ENCODE results near the gene TP63. TPM values are rescaled to one million over a fixed set of nuclear protein-coding genes. Genes with fewer than 3 reads are reported as not detected.

Gene TP63
- total and polyA plus RNA-seq, 5 experiments from 2014 or later = not detected

DNA sequence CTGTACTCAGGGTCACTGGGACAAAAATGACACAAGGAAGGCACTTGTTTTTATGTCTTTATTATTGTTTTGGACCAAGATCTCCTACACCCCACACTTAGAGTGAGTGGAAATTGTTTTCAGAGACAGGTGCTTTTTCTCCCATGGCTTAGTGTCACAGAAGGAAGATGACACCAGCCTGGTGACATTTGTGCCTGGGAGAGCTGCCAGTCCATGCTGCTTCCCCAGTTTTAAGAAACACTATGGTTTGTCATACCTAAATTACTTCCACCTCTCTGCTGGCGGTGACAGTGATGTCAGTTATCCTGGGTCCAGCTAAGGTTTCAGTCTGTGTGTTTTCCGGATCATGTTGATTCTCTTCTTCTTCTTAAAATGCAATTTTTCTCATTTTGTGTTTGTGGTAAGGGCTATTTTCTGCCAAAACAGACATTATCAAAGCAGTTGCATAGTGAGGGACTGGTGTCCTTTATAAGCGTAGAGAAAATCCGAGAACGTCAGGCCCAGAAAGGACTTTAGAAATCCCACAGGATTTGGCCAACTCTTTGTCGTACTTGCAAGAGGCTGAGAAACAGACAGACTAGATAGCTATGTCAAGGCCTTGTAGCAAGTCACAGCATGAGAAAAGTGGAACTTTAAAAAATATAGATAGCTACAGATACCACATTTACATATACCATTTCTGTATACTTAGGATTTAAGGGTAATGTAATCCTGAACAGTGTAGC is 149.5 kb downstream of the TP63 start:
- POLR2A ChIA-PET = interaction anchor here (0.6 kb wide), 1 partner anchor 504 kb away, joined by 3 read pairs; no protein-coding TSS in a partner anchor
- DNase-seq = no peak
- Mint-ChIP-seq H3K27ac (no peak overlapping the region), H3K9me3 (peaks cover 0 to 3% (median 0%) of the 10 kb centered on the region in 9 donors), H3K27me3 (peaks cover 0 to 8% (median 0%) of the 10 kb centered on the region in 5 donors), H3K36me3 (no peaks in the 10 kb centered on the region), H3K4me1 (no peaks in the 10 kb centered on the region), H3K4me3 (no peak overlapping the region)
- ATAC-seq = no peak

- DNase-seq (no peak), ATAC-seq (no peak)
- H3K4me3 Mint-ChIP-seq = no peak overlapping the region
- H3K36me3 Mint-ChIP-seq = no peaks in the 10 kb centered on the region
- peaks cover 0 to 8% (median 0%) of the 10 kb centered on the region in 5 donors for H3K27me3 Mint-ChIP-seq
- POLR2A ChIA-PET = no interaction called here
- peaks cover 0 to 3% (median 0%) of the 10 kb centered on the region in 9 donors for H3K9me3 Mint-ChIP-seq
- H3K27ac Mint-ChIP-seq = no peak overlapping the region
- no peaks in the 10 kb centered on the region for H3K4me1 Mint-ChIP-seq
Observed at GRCh38 chr3:189781415-189781814, 150.2 kb downstream of the TP63 start.

DNA sequence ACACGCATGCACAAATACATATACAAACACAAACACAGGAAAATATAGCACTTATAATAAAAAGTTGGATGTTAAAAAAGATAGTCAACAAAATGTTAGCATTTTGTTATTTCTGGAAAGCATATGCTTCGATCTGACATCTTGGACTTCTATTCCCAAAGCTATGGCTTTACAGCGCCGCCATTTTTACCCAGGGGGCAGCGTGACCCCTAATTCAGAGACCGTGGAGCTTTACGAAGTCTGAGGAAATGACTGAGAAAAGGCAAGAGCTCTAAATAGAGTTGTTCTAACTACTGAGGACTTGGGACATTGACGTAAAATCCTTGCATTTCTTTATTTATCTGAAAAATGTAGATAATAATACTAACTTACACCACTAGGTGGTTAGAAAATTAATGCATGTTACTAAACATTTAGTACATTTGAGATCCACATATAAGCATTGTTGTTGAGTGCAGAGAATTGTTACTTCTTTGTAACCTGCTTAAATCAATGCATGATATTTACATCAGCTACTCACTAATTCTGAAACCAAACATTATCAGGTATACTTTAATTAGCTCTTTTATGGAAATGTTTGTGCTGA is 155.4 kb downstream of the TP63 start:
- no peak for DNase-seq
- Mint-ChIP-seq H3K4me1 (peaks cover 4 to 16% (median 9%) of the 10 kb centered on the region in 4 donors), H3K27ac (no peak overlapping the region), H3K27me3 (peaks cover 0 to 7% (median 4%) of the 10 kb centered on the region in 5 donors), H3K36me3 (no peaks in the 10 kb centered on the region), H3K4me3 (no peak overlapping the region), H3K9me3 (no peaks in the 10 kb centered on the region)
- POLR2A ChIA-PET = no interaction called here
- no peak for ATAC-seq

DNA sequence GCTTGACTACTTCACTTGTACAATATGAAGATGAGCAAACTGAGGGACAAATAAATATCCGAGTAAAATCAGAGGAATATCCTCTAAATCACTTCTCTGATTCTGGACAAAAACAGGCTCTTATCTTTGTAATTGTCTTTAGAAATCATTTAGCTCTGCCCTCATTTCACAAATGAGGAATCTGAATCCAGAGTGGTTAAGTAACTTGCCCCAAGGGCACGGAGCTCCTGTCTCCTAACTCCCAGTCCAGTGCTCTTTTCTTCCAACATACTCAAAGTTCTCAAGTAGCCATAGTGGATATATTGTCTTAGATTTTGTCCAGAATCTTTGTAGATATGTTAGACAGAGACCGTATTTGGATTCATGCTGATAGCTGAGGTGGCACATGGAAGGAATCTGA is 156.0 kb downstream of the TP63 start:
- Mint-ChIP-seq H3K4me3 (no peak overlapping the region), H3K27ac (peak overlapping the region in 1 of 10 donors; percentile 7), H3K4me1 (peaks cover 6 to 19% (median 9%) of the 10 kb centered on the region in 4 donors), H3K9me3 (no peaks in the 10 kb centered on the region), H3K27me3 (peaks cover 0 to 5% (median under 1%) of the 10 kb centered on the region in 5 donors), H3K36me3 (no peaks in the 10 kb centered on the region)
- POLR2A ChIA-PET = no interaction called here
- ATAC-seq (no peak), DNase-seq (no peak)

DNA sequence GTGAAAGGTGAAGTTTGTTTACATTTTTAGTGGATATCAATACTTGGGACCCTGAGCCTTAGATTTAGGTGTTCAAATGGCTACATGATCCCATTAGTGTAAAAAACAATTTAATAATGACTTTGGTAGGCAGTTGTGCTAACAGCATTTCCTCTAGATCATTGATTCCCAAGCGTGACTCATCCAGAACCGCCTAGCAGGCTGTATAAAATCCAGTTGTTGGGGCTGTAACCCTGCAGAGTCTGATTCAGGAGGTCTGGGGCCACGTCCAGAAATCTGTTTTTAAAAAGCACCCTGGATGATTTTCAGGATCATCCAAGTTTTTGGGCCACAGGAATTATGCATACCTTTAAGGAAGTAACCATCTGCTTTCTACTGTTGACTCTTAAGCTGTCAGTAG is 156.4 kb downstream of the TP63 start:
- Mint-ChIP-seq H3K27ac (peak overlapping the region in 1 of 10 donors; percentile 7), H3K36me3 (no peaks in the 10 kb centered on the region), H3K4me3 (no peak overlapping the region), H3K9me3 (no peaks in the 10 kb centered on the region), H3K4me1 (peaks cover 6 to 20% (median 9%) of the 10 kb centered on the region in 4 donors), H3K27me3 (peaks cover 0 to 5% (median 0%) of the 10 kb centered on the region in 5 donors)
- ATAC-seq (no peak), DNase-seq (no peak)
- POLR2A ChIA-PET = no interaction called here

DNA sequence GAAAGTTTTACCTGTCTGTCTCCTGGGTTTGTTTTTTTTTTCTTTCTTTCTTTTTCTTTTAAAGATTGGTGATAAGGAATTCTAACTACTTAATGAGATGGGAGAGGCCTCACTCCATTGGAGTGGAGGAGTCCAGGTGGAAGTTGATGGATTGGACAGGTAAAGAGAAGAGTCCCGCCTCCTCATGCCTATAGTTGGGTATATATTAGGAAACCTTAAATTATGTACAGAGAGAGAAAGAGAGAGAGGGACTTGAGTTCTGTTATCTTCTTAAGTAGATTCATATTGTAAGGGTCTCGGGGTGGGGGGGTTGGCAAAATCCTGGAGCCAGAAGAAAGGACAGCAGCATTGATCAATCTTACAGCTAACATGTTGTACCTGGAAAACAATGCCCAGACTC is 158.2 kb downstream of the TP63 start:
- ATAC-seq (no peak), DNase-seq (no peak)
- POLR2A ChIA-PET = no interaction called here
- Mint-ChIP-seq H3K4me3 (no peak overlapping the region), H3K4me1 (peaks cover 8 to 24% (median 12%) of the 10 kb centered on the region in 4 donors), H3K9me3 (no peaks in the 10 kb centered on the region), H3K27ac (no peak overlapping the region), H3K27me3 (peaks cover 0 to 8% (median 0%) of the 10 kb centered on the region in 5 donors), H3K36me3 (no peaks in the 10 kb centered on the region)

DNA sequence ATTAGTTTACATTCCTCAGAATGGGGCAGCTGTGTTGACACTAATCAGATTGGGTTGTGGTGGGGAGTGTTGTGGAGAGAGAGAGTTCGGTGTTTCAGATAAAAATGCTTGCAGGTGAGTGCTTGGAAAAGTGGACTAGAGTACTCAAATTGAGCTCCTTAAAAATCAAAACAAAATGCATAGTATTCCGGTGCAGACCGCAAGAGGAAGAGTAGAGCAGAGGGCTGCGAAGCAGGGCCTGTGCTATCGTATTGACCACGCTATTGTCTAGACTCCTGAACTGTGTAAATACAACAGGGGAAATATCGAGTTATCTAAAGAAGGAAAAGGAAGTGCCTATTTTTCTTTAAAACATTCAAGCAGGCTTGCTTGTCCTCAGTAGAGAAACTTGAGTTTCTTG is 159.5 kb downstream of the TP63 start:
- Mint-ChIP-seq H3K9me3 (no peaks in the 10 kb centered on the region), H3K36me3 (no peaks in the 10 kb centered on the region), H3K4me3 (peak overlapping the region in 8 of 10 donors; percentile 0 to 51 (median 22)), H3K4me1 (peaks cover 15 to 36% (median 20%) of the 10 kb centered on the region in 4 donors), H3K27me3 (peaks cover 0 to 8% (median 0%) of the 10 kb centered on the region in 5 donors), H3K27ac (peak overlapping the region in 3 of 10 donors; percentile 2 to 51 (median 6))
- POLR2A ChIA-PET = interaction anchor here (0.5 kb wide), 1 partner anchor 425 kb away, joined by 3 read pairs; no protein-coding TSS in a partner anchor
- DNase-seq = peak in 1 of 10 donors; percentile 2
- peak in 1 of 2 donors; percentile 38 for ATAC-seq

- Mint-ChIP-seq H3K4me3 (no peak overlapping the region), H3K9me3 (no peaks in the 10 kb centered on the region), H3K36me3 (no peaks in the 10 kb centered on the region), H3K27me3 (peaks cover 0 to 7% (median 0%) of the 10 kb centered on the region in 5 donors), H3K27ac (peak overlapping the region in 1 of 10 donors; percentile 51), H3K4me1 (peaks cover 15 to 36% (median 20%) of the 10 kb centered on the region in 4 donors)
- ATAC-seq (no peak), DNase-seq (no peak)
- POLR2A ChIA-PET = no interaction called here
Observed at GRCh38 chr3:189792046-189792929, 161.1 kb downstream of the TP63 start.

GRCh38 chr3:189794518-189794917 is 163.3 kb downstream of the TP63 start:
- Mint-ChIP-seq H3K27ac (no peak overlapping the region), H3K4me1 (peaks cover 15 to 36% (median 20%) of the 10 kb centered on the region in 4 donors), H3K36me3 (no peaks in the 10 kb centered on the region), H3K9me3 (no peaks in the 10 kb centered on the region), H3K27me3 (peaks cover 0 to 4% (median 0%) of the 10 kb centered on the region in 5 donors), H3K4me3 (no peak overlapping the region)
- ATAC-seq = no peak
- POLR2A ChIA-PET = no interaction called here
- no peak for DNase-seq

DNA sequence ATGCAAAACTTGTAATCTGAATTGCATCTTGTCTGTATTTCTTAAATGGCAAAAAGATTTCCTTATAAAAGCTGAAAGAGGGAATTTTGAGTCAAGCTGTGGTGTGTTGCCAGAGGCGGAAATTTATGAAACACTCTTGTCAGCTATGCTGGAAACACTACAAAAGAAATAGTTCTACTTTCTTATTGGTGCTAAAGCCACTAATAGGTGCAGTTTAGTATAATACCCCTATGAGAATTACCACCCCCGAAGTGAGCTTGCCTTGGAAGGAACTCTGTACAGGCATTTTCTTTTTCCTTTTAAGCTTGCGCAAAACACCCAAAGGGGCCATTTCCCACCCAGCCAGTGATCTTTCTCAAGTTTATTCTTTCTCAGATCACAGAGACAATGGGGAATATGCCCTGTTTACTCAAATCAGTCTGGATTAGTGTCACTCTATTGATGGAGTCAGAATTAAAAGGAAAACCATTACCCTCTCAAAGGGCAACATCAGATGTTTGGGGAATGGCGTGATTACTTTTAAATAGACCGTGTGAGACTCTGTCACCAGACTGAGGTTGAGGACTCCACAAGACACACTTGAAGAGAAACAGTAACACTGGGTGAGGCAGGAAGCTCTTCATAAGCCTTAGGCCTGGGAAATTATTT is 166.0 kb downstream of the TP63 start:
- no peak for ATAC-seq
- H3K27ac Mint-ChIP-seq = no peak overlapping the region
- peaks cover 9 to 17% (median 11%) of the 10 kb centered on the region in 4 donors for H3K4me1 Mint-ChIP-seq
- no peak for DNase-seq
- H3K36me3 Mint-ChIP-seq = no peaks in the 10 kb centered on the region
- no peaks in the 10 kb centered on the region for H3K9me3 Mint-ChIP-seq
- POLR2A ChIA-PET = no interaction called here
- H3K4me3 Mint-ChIP-seq = no peak overlapping the region
- peaks cover 0 to 3% (median 0%) of the 10 kb centered on the region in 5 donors for H3K27me3 Mint-ChIP-seq

DNA sequence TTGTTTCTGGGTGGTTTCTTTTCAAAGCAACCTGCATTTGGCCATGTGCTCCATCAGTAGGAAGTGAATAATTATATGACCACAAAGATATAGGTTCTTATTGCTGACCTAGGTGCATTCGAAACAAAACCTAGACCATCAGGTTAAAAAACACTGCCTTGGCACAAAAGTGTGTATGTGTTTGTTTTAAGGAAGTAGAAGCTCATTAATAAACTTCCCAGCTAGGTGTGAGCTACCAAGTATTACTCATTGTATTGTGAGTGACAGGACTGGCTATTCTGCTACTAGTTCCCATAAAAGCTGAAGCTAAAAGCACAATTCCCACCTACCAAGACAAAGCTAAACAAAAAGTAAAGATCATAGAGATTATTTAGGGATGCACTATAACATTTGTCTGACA is 168.2 kb downstream of the TP63 start:
- H3K4me1 Mint-ChIP-seq = peaks cover 6 to 12% (median 9%) of the 10 kb centered on the region in 4 donors
- no peaks in the 10 kb centered on the region for H3K9me3 Mint-ChIP-seq
- H3K4me3 Mint-ChIP-seq = no peak overlapping the region
- no peak for DNase-seq
- H3K27ac Mint-ChIP-seq = no peak overlapping the region
- no peaks in the 10 kb centered on the region for H3K36me3 Mint-ChIP-seq
- no peaks in the 10 kb centered on the region for H3K27me3 Mint-ChIP-seq
- POLR2A ChIA-PET = no interaction called here
- ATAC-seq = no peak

- no peak for DNase-seq
- POLR2A ChIA-PET = no interaction called here
- Mint-ChIP-seq H3K27me3 (no peaks in the 10 kb centered on the region), H3K9me3 (no peaks in the 10 kb centered on the region), H3K4me3 (no peak overlapping the region), H3K4me1 (peaks cover 0 to 2% (median under 1%) of the 10 kb centered on the region in 4 donors), H3K27ac (no peak overlapping the region), H3K36me3 (no peaks in the 10 kb centered on the region)
- ATAC-seq = no peak
Observed at GRCh38 chr3:189800436-189800835, 169.2 kb downstream of the TP63 start.

All from naive thymus-derived CD8-positive, alpha-beta T cell (primary cell).